SK-N-SH (cell line): ENCODE results near the gene SRSF1. TPM values are rescaled to one million over a fixed set of nuclear protein-coding genes. Genes with fewer than 3 reads are reported as not detected.

ENCODE experiments used
- CTCF ChIA-PET: fragments of 300-600, 350-600 bp; formaldehyde crosslinking; extraction: SDS; loops from one replicate; lab custom pipeline; 2021; lab: Yijun Ruan, JAX
- POLR2A ChIA-PET: fragments of 350-600 bp; sonication (Branson Sonifier 250); formaldehyde crosslinking; extraction: SDS; loops from one replicate; lab custom pipeline; 2020; ENCODE audit warnings: antibody characterized with exemption, inconsistent platforms; lab: Yijun Ruan, JAX
- DNase-seq: peaks from one replicate; pipeline ENCODE4 v3.0.0; 2012
- H2AFZ ChIP-seq: fragments of 200-600 bp; sonication (generic); 2 replicates; pipeline ENCODE4 v1.8.1; 2016; ENCODE audit warnings: antibody characterized with exemption, mild to moderate bottlenecking, low read depth
- H3F3A ChIP-seq: fragments of 200-600 bp; sonication (generic); replicated peaks from 2 replicates; pipeline ENCODE3; 2016; ENCODE audit warnings: antibody characterized with exemption, mild to moderate bottlenecking; ENCODE audit not compliant: insufficient read depth
- H3K27ac ChIP-seq, 2 experiments: fragments of 200-500 bp in 1 of 2; fragments of 200-600 bp in 1 of 2; sonication (Bioruptor generic) in 1 of 2; sonication (generic), shearing (Covaris generic) in 1 of 2; 2 replicates each; pipeline versions ENCODE4 v1.5.1 to v1.6.1; 2014 to 2016; ENCODE audit warnings: low read depth in 2 of 2, inconsistent platforms in 1 of 2, low read length in 1 of 2, mild to moderate bottlenecking in 1 of 2, mixed read lengths in 1 of 2
- H3K27me3 ChIP-seq: fragments of 200-600 bp; sonication (generic), shearing (Covaris generic); 2 replicates; pipeline ENCODE4 v1.6.1; 2016; ENCODE audit warnings: mixed run types; ENCODE audit not compliant: insufficient read depth
- H3K36me3 ChIP-seq, 2 experiments: fragments of 200-500 bp in 1 of 2; fragments of 200-600 bp in 1 of 2; sonication (Bioruptor generic) in 1 of 2; sonication (generic) in 1 of 2; replicated peaks in 1 of 2; 2 replicates each; pipeline versions ENCODE3 to v1.5.1; 2014 to 2016; ENCODE audit warnings: low read length in 1 of 2, mild to moderate bottlenecking in 1 of 2; ENCODE audit not compliant: insufficient read depth in 2 of 2, control insufficient read depth in 1 of 2
- H3K4me1 ChIP-seq, 2 experiments: fragments of 200-500 bp in 1 of 2; fragments of 200-600 bp in 1 of 2; sonication (Bioruptor generic) in 1 of 2; sonication (generic), shearing (Covaris generic) in 1 of 2; 2 replicates each; pipeline versions ENCODE4 v1.5.1 to v1.6.1; 2014 to 2016; ENCODE audit warnings: low read depth in 1 of 2, low read length in 1 of 2, mixed run types in 1 of 2; ENCODE audit not compliant: insufficient read depth in 2 of 2, control insufficient read depth in 1 of 2
- H3K4me2 ChIP-seq: fragments of 200-600 bp; sonication (generic), shearing (Covaris generic); 2 replicates; pipeline ENCODE4 v1.6.1; 2017; ENCODE audit warnings: mixed run types
- H3K4me3 ChIP-seq, 2 experiments: fragments of 200-500 bp in 1 of 2; fragments of 200-600 bp in 1 of 2; sonication (Bioruptor generic) in 1 of 2; sonication (generic), shearing (Covaris generic) in 1 of 2; 2 replicates each; pipeline versions ENCODE4 v1.5.1 to v1.8.1; 2014 to 2016; ENCODE audit warnings: low read depth in 2 of 2, inconsistent platforms in 1 of 2, low read length in 1 of 2, mild to moderate bottlenecking in 1 of 2, mixed read lengths in 1 of 2, moderate library complexity in 1 of 2
- H3K79me2 ChIP-seq: fragments of 200-600 bp; sonication (generic); 2 replicates; pipeline ENCODE4 v1.8.1; 2017; ENCODE audit warnings: mild to moderate bottlenecking; ENCODE audit not compliant: insufficient read depth
- H3K9ac ChIP-seq: fragments of 200-600 bp; sonication (generic); 2 replicates; pipeline ENCODE4 v1.6.1; 2017; ENCODE audit warnings: mixed run types
- H3K9me2 ChIP-seq: fragments of 200-600 bp; sonication (generic); 2 replicates; pipeline ENCODE4 v1.6.1; 2017; ENCODE audit warnings: mixed run types
- H3K9me3 ChIP-seq: fragments of 200-600 bp; sonication (generic); 2 replicates; pipeline ENCODE4 v1.6.1; 2017; ENCODE audit warnings: mixed run types, mild to moderate bottlenecking, moderate library complexity
- H4K20me1 ChIP-seq: fragments of 200-600 bp; sonication (generic); 2 replicates; pipeline ENCODE4 v1.6.1; 2017; ENCODE audit warnings: mild to moderate bottlenecking, mixed run types; ENCODE audit not compliant: insufficient read depth
- EP300 ChIP-seq, 2 experiments: IDR thresholded peaks; 2 replicates each; pipeline versions ENCODE4 v1.4.0 to v1.6.1; 2012; ENCODE audit warnings: borderline replicate concordance in 1 of 2, low read depth in 1 of 2, low read length in 1 of 2
- FOXJ3 ChIP-seq: sonication (generic); formaldehyde crosslinking; IDR thresholded peaks from 2 replicates; pipeline ENCODE4 v1.5.1; 2020; ENCODE audit warnings: mild to moderate bottlenecking, missing genetic modification reagents
- FOXM1 ChIP-seq: IDR thresholded peaks from 2 replicates; pipeline ENCODE4 v1.4.0; 2012; ENCODE audit warnings: low read depth, mild to moderate bottlenecking
- GATA2 ChIP-seq: sonication (generic); formaldehyde crosslinking; IDR thresholded peaks from 2 replicates; pipeline ENCODE4 v1.5.0; 2020; ENCODE audit warnings: mild to moderate bottlenecking, missing genetic modification reagents
- IRF3 ChIP-seq: fragments of 150-350 bp; IDR thresholded peaks from 2 replicates; pipeline ENCODE4 v1.6.1; 2016; ENCODE audit warnings: mild to moderate bottlenecking, low read depth, low read length
- MEF2A ChIP-seq: IDR thresholded peaks from 2 replicates; pipeline ENCODE4 v1.4.0; 2012; ENCODE audit warnings: low read depth, borderline replicate concordance
- REST ChIP-seq: IDR thresholded peaks from 2 replicates; pipeline ENCODE4 v1.6.1; 2012; ENCODE audit warnings: mild to moderate bottlenecking, low read depth, low read length, moderate library complexity
- SMC3 ChIP-seq: IDR thresholded peaks from 2 replicates; pipeline ENCODE4 v1.6.1; 2012; ENCODE audit warnings: low read depth, low read length, improper control_type of control experiment
- TAF1 ChIP-seq: IDR thresholded peaks from 2 replicates; pipeline ENCODE4 v1.6.1; 2012; ENCODE audit warnings: low read depth, mild to moderate bottlenecking, low read length, moderate library complexity, borderline replicate concordance
- TEAD4 ChIP-seq: IDR thresholded peaks from 2 replicates; pipeline ENCODE4 v1.4.0; 2012; ENCODE audit warnings: mild to moderate bottlenecking, borderline replicate concordance; ENCODE audit not compliant: insufficient read depth
- USF2 ChIP-seq: fragments of 150-350 bp; IDR thresholded peaks from 2 replicates; pipeline ENCODE4 v1.6.1; 2017; ENCODE audit warnings: antibody characterized with exemption, low read length, low read depth, borderline replicate concordance
- YY1 ChIP-seq: IDR thresholded peaks from 2 replicates; pipeline ENCODE4 v1.4.0; 2012; ENCODE audit warnings: low read depth, mild to moderate bottlenecking
- WGBS: methylation state at CpG from one replicate; pipeline ENCODE4 v1.1.6; 2017; ENCODE audit warnings: low lambda C conversion rate; 5-methylcytosine and 5-hydroxymethylcytosine counted together
- polyA plus RNA-seq, 3 experiments: library from polyadenylated mRNA; depleted of rRNA; stranded (reverse); fragments of >200 nt; gene quantifications; 2 replicates each; pipeline ENCODE4 v1.2.3, GENCODE V29; 2012
- TF ChIP-seq, protein P1 (sequence below): IDR thresholded peaks from 2 replicates; pipeline ENCODE4 v1.4.0; 2012; ENCODE audit warnings: low read depth, borderline replicate concordance
- TF ChIP-seq, protein P2 (sequence below): IDR thresholded peaks from 2 replicates; pipeline ENCODE4 v1.4.0; 2012; ENCODE audit warnings: low read depth, borderline replicate concordance

The SRSF1 gene
- polyA plus RNA-seq, 1 of the 3 experiments (the other 2 are of a cell fraction): 248 TPM

GRCh38 chr17:58020401-58020800, 13.4 kb upstream of the SRSF1 start:
- H3K9me2 ChIP-seq: no peaks in the 10 kb centered on the region
- no peaks in the 10 kb centered on the region for H3K79me2 ChIP-seq
- WGBS: 90% methylated on average over 9 of the region's 9 CpGs
- POLR2A ChIA-PET: interaction anchor here (0.6 kb wide), 1 partner anchor 8 kb away, joined by 3 read pairs; no protein-coding TSS in a partner anchor
- H3K4me1 ChIP-seq: no peaks in the 10 kb centered on the region
- no peaks in the 10 kb centered on the region for H3F3A ChIP-seq
- H2AFZ ChIP-seq: no peak overlapping the region
- H3K4me3 ChIP-seq: no peak overlapping the region
- CTCF ChIA-PET: interaction anchor here (0.8 kb wide), 1 partner anchor 18 kb away, joined by 4 read pairs; no protein-coding TSS in a partner anchor
- no peak for TF ChIP-seq GATA2
- TF ChIP-seq, all 33 proteins: peak for 0
- Histone ChIP-seq H3K36me3 (no peaks in the 10 kb centered on the region), H3K9me3 (no peaks in the 10 kb centered on the region), H4K20me1 (no peaks in the 10 kb centered on the region), H3K4me2 (no peak overlapping the region), H3K27ac (no peak overlapping the region), H3K9ac (no peak overlapping the region), H3K27me3 (peaks cover 8% of the 10 kb centered on the region; the same call in 1 of the 2 replicates)
- no peak for DNase-seq

DNA sequence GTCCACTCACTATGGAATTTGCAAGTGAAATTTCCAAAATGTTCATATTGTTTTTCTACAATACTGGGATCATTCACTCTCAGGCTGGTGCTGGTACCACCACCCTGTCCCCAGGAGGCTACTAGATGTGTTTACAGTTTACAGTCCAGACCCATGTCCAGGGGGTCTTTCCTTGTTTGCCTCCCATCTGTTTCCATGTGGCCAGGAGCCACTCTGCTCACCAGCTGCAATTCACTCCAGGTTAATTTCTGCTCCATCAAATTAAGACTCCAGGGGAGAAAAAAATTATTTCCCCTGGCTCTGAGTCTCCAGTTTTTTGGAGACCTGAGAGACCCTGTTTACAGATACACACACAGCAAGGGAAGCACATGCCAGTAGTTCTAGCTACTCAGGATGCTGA, 12.5 kb upstream of the SRSF1 start:
- Histone ChIP-seq H3K36me3 (no peaks in the 10 kb centered on the region), H3K9ac (no peak overlapping the region), H4K20me1 (no peaks in the 10 kb centered on the region), H3K27ac (no peak overlapping the region), H3K79me2 (no peaks in the 10 kb centered on the region), H3F3A (no peaks in the 10 kb centered on the region), H3K4me2 (no peak overlapping the region), H3K27me3 (no peaks in the 10 kb centered on the region; the same call in 1 of the 2 replicates), H3K4me1 (no peaks in the 10 kb centered on the region), H3K9me2 (no peaks in the 10 kb centered on the region), H3K9me3 (no peaks in the 10 kb centered on the region), H3K4me3 (no peak overlapping the region), H2AFZ (no peak overlapping the region)
- CTCF ChIA-PET: interaction anchor here (1.5 kb wide), 1 partner anchor 10 kb away, joined by 4 read pairs; no protein-coding TSS in a partner anchor
- POLR2A ChIA-PET: no interaction called here
- TF ChIP-seq, protein P1, sequence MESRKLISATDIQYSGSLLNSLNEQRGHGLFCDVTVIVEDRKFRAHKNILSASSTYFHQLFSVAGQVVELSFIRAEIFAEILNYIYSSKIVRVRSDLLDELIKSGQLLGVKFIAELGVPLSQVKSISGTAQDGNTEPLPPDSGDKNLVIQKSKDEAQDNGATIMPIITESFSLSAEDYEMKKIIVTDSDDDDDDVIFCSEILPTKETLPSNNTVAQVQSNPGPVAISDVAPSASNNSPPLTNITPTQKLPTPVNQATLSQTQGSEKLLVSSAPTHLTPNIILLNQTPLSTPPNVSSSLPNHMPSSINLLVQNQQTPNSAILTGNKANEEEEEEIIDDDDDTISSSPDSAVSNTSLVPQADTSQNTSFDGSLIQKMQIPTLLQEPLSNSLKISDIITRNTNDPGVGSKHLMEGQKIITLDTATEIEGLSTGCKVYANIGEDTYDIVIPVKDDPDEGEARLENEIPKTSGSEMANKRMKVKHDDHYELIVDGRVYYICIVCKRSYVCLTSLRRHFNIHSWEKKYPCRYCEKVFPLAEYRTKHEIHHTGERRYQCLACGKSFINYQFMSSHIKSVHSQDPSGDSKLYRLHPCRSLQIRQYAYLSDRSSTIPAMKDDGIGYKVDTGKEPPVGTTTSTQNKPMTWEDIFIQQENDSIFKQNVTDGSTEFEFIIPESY: no peak
- TF ChIP-seq, protein P2, sequence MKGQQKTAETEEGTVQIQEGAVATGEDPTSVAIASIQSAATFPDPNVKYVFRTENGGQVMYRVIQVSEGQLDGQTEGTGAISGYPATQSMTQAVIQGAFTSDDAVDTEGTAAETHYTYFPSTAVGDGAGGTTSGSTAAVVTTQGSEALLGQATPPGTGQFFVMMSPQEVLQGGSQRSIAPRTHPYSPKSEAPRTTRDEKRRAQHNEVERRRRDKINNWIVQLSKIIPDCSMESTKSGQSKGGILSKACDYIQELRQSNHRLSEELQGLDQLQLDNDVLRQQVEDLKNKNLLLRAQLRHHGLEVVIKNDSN: no peak
- TF ChIP-seq TEAD4 (no peak), USF2 (no peak), EP300 (IDR thresholded peaks at IDR 0.05; ENCODE audit: borderline replicate concordance in 1 of 2, low read depth in 1 of 2, low read length in 1 of 2) (no peak), TAF1 (no peak), SMC3 (no peak), IRF3 (no peak), REST (no peak), FOXM1 (no peak), MEF2A (no peak), GATA2 (no peak), FOXJ3 (CRISPR knock-in tag) (no peak), YY1 (no peak)
- no peak for DNase-seq
